ENCODE data around the gene GHRHR.

DNA sequence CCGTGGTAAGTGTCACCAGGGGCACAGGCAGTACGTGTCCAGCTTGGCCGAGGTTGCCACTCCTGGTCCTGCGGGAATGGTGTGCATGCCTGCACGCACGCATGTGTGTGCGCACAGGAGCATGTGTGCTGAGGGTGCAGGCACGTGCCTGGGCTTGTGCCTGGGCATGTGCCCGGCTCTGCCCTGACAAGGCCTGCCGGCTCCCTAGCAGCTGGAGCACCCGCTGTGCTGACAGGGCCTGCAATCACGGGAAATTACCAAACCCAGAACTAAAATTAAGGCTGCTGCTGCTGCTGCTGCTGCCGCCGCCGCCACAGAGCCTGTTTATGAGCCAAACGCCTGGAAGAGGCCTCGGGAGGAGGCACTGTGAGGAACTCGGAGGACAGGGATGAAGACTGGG is 28.7 kb downstream of the GHRHR start:
- TF ChIP-seq, protein P1, sequence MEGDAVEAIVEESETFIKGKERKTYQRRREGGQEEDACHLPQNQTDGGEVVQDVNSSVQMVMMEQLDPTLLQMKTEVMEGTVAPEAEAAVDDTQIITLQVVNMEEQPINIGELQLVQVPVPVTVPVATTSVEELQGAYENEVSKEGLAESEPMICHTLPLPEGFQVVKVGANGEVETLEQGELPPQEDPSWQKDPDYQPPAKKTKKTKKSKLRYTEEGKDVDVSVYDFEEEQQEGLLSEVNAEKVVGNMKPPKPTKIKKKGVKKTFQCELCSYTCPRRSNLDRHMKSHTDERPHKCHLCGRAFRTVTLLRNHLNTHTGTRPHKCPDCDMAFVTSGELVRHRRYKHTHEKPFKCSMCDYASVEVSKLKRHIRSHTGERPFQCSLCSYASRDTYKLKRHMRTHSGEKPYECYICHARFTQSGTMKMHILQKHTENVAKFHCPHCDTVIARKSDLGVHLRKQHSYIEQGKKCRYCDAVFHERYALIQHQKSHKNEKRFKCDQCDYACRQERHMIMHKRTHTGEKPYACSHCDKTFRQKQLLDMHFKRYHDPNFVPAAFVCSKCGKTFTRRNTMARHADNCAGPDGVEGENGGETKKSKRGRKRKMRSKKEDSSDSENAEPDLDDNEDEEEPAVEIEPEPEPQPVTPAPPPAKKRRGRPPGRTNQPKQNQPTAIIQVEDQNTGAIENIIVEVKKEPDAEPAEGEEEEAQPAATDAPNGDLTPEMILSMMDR (IDR thresholded peaks at IDR 0.05), result no peak
- no peak for TF ChIP-seq POLR2A (IDR thresholded peaks at IDR 0.05)

Data from heart left ventricle (tissue), 13 donors.